Memory B cell (primary cell): ENCODE results near the gene RBFOX1.
"Not testable (repeated sequence)": the region's sequence is repeated elsewhere in the genome, so short reads cannot be mapped to it uniquely, and the experiment has no call there.

ENCODE experiments used
- ATAC-seq: fragments of 150-1000 bp; cut with Tn5 transposase; 2 replicates; pipeline ENCODE4 v1.10.0; 2021; ENCODE audit warnings: low read depth, mild to moderate bottlenecking, moderate library complexity
- DNase-seq, 2 donors: peaks; one replicate each; pipeline ENCODE4 v3.0.0; 2022; ENCODE audit warnings: low spot score in 2 of 2
- H3K27ac Mint-ChIP-seq: one replicate; pipeline ENCODE4 v1.8.0; 2022; ENCODE audit warnings: mild to moderate bottlenecking, moderate library complexity, mixed read lengths
- H3K27me3 Mint-ChIP-seq: one replicate; pipeline ENCODE4 v1.8.0; 2022; ENCODE audit warnings: mixed read lengths
- H3K36me3 Mint-ChIP-seq: one replicate; pipeline ENCODE4 v1.8.0; 2022; ENCODE audit warnings: mild to moderate bottlenecking, mixed read lengths
- H3K4me1 Mint-ChIP-seq: one replicate; pipeline ENCODE4 v1.8.0; 2022; ENCODE audit warnings: mixed read lengths
- H3K4me3 Mint-ChIP-seq: one replicate; pipeline ENCODE4 v1.8.0; 2022; ENCODE audit warnings: mild to moderate bottlenecking, moderate library complexity, mixed read lengths
- H3K9me3 Mint-ChIP-seq: one replicate; pipeline ENCODE4 v1.8.0; 2022; ENCODE audit warnings: mixed read lengths

Gene RBFOX1

DNA sequence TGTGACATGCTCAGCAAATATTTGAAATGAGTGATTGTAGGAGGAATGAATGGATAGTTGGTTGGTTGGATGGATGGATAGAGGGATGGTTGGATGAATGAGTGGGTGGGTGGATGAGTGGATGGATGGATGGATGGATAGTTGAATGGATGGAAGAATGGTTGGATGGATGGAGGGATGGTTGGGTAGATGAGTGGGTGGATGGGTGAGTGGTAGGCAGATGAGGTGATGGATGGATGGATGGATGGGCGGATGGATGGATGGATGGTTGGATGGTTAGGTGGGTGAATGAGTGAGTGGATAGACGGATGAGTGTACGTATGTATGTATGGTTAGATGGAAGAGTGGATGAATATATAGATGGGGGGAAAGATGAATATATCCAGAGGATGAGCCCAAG, 137.7 kb downstream of the RBFOX1 start:
- no peaks in the 10 kb centered on the region for H3K36me3 Mint-ChIP-seq
- DNase-seq (no peak), ATAC-seq (no peak)
- H3K9me3 Mint-ChIP-seq, result peaks cover 7% of the 10 kb centered on the region
- H3K27ac Mint-ChIP-seq, result no peak overlapping the region
- no peaks in the 10 kb centered on the region for H3K27me3 Mint-ChIP-seq
- no peak overlapping the region for H3K4me3 Mint-ChIP-seq
- H3K4me1 Mint-ChIP-seq, result no peaks in the 10 kb centered on the region

DNA sequence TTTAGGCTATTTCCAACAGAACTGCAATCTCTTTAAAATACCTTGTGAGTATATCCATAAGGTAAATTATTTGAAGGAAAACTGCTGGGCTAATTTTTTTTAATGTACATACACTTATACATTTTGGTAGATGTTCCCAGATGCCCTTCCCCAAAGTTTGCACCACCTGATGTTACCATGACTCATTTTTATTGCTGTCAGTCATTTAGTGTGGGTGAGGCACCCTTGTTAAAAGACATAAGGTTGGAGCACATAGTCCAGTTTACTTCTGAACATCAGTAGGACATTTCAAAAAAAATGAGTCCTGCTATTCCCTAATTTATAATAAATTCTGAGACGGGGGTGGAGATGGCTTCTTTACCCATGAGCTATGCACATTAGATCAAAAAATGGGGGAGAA, 138.6 kb downstream of the RBFOX1 start:
- no peaks in the 10 kb centered on the region for H3K4me1 Mint-ChIP-seq
- ATAC-seq (no peak), DNase-seq (no peak)
- H3K27ac Mint-ChIP-seq, result no peak overlapping the region
- no peak overlapping the region for H3K4me3 Mint-ChIP-seq
- peaks cover 7% of the 10 kb centered on the region for H3K9me3 Mint-ChIP-seq
- H3K36me3 Mint-ChIP-seq, result no peaks in the 10 kb centered on the region
- no peaks in the 10 kb centered on the region for H3K27me3 Mint-ChIP-seq

DNA sequence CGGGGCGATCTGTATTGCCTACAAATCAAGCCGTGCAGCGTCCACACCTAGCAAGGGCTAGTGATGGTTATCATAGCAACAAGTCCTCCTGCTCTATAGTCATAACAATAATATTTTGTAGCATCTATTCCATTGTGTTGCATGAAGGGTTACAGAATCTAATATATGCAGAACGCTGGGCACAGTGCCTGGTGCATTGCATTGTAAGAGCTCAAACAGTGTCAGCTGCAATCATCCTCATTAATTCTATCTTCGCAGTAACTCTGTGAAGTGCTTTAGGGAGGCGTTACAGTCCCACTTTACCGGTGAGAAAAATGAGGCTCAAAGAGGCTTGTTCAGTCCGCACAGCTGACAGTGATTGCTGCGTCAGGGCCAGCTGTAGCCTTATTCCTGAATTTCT, 149.4 kb downstream of the RBFOX1 start:
- Mint-ChIP-seq H3K27ac (no peak overlapping the region), H3K4me1 (no peaks in the 10 kb centered on the region), H3K4me3 (no peak overlapping the region), H3K36me3 (no peaks in the 10 kb centered on the region), H3K27me3 (no peaks in the 10 kb centered on the region), H3K9me3 (no peaks in the 10 kb centered on the region)
- no peak for DNase-seq
- ATAC-seq, result no peak

DNA sequence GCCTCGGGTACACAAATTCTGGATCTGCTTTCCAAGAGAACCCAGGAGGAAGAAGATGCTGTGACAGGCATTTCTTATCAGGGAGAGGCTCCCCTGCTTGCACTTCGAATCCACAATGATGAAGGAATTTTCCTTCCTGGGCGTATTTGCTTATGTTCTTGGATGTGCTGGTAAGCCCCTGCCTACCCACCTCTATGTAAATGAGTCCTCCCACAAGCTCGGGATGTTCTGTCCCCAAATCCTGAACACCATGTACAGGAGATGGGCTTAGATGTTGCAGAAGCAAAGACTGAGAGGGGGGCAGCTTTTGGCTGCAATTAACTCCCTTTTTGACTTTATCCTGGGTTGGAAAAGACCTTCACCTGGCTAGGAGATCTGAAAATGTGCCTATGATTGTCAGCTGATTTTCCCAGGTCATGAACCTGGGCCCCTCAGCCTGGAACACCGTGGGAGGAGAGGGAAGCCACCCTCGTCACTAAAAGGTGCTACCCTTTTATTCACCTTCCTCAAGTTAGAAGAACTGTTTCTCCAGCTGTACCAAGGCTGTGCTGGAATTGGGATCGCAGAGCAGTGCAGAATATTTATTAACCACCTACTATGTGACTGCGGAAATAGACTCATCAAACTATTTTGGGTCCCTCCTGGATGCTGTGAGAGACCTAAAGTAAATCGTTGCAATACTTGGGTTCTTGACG, 150.1 kb downstream of the RBFOX1 start:
- no peaks in the 10 kb centered on the region for H3K27me3 Mint-ChIP-seq
- H3K9me3 Mint-ChIP-seq, result no peaks in the 10 kb centered on the region
- no peak overlapping the region for H3K4me3 Mint-ChIP-seq
- H3K36me3 Mint-ChIP-seq, result no peaks in the 10 kb centered on the region
- no peaks in the 10 kb centered on the region for H3K4me1 Mint-ChIP-seq
- H3K27ac Mint-ChIP-seq, result no peak overlapping the region
- no peak for DNase-seq
- ATAC-seq, result no peak

DNA sequence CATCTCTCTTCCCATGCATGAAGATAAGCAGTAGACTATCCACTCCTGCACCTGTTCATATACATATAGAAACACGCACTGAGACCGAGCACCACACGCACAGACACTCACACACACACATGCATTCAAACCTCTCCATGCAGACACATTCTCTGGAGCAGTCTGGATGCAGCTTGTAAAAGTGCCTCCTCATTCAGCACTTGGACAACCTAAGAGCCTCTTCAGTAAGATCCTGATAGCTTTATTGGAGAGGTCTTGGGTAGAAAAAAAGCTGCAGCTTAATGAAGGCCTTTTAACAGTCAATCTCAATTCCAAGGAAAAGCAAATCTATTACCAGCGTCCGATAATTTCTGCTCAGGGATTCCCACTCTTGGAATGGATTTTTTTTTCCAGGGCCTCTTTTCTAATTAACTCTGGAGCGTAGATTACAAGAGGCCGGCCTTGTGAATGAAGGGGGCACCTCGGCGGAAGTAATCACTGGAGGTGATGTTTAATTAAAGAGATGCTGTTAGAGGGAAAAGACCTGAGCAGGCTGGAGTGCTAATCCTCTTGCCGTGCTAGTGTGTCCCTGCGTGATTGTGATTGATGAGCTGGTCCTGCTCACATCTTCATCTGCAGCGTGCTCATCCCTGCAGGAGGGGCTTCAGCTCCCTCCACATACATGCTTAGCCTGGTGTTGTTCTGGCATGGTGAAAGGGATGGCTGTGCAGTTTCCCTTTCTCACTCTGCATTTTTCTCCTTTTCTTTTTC, 155.1 kb downstream of the RBFOX1 start:
- Mint-ChIP-seq H3K4me3 (no peak overlapping the region), H3K27ac (no peak overlapping the region), H3K4me1 (no peaks in the 10 kb centered on the region), H3K9me3 (peaks cover 8% of the 10 kb centered on the region), H3K36me3 (no peaks in the 10 kb centered on the region), H3K27me3 (no peaks in the 10 kb centered on the region)
- ATAC-seq (no peak), DNase-seq (no peak)

DNA sequence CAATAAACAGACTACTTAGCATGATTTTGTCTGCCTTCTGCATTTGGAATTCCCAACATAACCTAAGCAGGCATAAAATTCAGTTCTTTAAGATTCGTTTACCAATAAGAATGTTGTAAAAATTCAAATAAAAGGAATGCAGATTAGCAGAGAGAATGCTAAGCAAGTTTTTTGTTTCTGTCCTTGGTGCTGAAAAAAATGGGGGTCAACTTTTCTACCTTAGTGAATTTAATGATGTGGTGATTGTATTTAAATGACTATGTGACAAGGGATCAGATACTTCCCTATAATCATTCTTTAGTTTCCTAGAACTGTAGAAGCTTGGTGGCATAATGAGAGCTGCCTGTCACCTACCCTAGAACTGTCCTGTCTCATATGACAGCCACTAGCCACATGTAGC, 159.5 kb downstream of the RBFOX1 start:
- no peaks in the 10 kb centered on the region for H3K36me3 Mint-ChIP-seq
- no peak for DNase-seq
- H3K27ac Mint-ChIP-seq, result no peak overlapping the region
- H3K27me3 Mint-ChIP-seq, result no peaks in the 10 kb centered on the region
- no peaks in the 10 kb centered on the region for H3K4me1 Mint-ChIP-seq
- H3K4me3 Mint-ChIP-seq, result no peak overlapping the region
- peaks cover 11% of the 10 kb centered on the region for H3K9me3 Mint-ChIP-seq
- no peak for ATAC-seq

DNA sequence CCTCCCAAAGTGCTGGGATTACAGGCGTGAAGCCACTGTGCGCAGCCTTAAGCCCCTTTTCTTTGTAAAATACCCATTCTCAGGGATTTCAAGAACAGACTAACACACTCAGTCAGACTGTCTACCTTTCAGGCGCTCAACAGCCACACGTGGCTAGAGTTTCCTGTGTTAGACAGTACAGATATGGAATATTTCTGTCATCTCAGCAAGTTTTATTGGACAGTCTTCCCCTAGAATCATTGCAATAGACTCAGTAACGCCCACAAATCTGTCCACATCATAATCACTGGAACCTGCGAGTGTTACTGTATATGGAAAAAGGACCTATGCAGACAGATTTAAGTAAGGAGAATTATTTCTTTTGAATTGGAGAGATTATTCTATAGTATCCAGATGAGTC, 160.5 kb downstream of the RBFOX1 start:
- no peak overlapping the region for H3K27ac Mint-ChIP-seq
- peaks cover 11% of the 10 kb centered on the region for H3K9me3 Mint-ChIP-seq
- no peaks in the 10 kb centered on the region for H3K4me1 Mint-ChIP-seq
- no peak for ATAC-seq
- no peak for DNase-seq
- no peak overlapping the region for H3K4me3 Mint-ChIP-seq
- H3K36me3 Mint-ChIP-seq, result no peaks in the 10 kb centered on the region
- no peaks in the 10 kb centered on the region for H3K27me3 Mint-ChIP-seq

DNA sequence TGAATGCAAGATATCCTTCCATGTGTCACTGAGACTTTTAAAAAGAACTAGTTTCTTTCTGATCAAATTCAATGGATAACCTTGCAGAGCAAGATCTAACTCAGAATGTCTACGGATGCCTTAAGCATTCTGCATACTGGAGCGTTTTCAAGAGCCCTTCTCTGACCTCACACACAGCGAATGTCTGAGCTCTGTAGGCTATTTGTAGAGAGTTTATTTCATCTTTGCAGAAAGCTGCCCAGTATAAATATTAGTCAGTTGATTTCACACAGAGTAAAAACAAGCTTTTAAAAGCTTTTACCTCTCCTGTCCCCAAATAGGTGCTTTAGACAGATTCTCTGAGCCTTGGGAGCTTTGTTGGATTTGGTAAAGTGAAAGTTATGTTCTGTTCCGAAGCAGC, 165.0 kb downstream of the RBFOX1 start:
- no peak for ATAC-seq
- no peak overlapping the region for H3K4me3 Mint-ChIP-seq
- no peak overlapping the region for H3K27ac Mint-ChIP-seq
- H3K9me3 Mint-ChIP-seq, result peaks cover 10% of the 10 kb centered on the region
- no peaks in the 10 kb centered on the region for H3K4me1 Mint-ChIP-seq
- no peaks in the 10 kb centered on the region for H3K36me3 Mint-ChIP-seq
- no peak for DNase-seq
- H3K27me3 Mint-ChIP-seq, result no peaks in the 10 kb centered on the region

DNA sequence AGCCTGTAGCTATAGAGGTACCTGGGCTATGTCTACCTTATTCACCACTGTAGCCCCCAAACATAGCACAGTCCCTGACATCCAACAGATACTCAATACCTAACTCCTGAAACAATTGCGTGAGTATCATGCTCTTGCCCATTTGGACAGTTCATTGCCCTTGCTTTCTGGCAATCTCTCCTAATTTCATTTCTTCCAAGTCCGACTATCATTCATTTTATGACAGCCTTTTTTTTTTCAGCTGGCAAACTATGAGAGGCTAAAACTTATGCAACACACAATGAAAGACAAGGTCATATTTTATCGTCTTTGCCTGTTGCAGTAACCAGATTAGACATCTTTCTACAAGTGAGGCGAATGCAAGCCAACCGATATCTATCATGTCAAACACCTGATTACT, 169.2 kb downstream of the RBFOX1 start:
- no peaks in the 10 kb centered on the region for H3K4me1 Mint-ChIP-seq
- ATAC-seq, result no peak
- peaks cover 10% of the 10 kb centered on the region for H3K9me3 Mint-ChIP-seq

DNA sequence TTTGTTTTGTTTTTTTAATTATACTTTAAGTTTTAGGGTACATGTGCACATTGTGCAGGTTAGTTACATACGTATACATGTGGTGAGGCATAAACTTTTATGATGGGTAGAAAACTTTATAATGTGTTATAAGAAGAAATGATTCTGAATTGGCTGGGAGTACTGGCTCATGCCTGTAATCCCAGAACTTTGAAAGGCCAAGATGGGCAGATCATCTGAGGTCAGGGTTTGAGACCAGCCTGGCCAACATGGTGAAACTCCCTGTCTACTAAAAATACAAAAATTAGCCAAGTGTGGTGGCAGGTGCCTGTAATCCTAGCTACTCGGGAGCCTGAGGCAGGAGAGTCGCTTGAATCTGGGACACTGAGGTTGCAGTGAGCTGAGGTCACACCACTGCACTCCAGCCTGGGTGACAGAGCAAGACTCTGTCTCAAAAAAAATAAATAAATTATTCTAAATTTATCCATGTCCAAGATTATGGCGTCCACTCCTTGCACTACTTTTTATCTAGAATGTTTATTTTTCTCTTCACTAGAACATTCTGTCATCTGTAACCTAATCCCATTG, 170.0 kb downstream of the RBFOX1 start:
- not testable (repeated sequence) for H3K9me3 Mint-ChIP-seq

More for the DNA sequence above, 169.2 kb downstream of the RBFOX1 start:
- no peaks in the 10 kb centered on the region for H3K27me3 Mint-ChIP-seq
- DNase-seq, result no peak
- no peak overlapping the region for H3K4me3 Mint-ChIP-seq
- no peak overlapping the region for H3K27ac Mint-ChIP-seq
- no peaks in the 10 kb centered on the region for H3K36me3 Mint-ChIP-seq

DNA sequence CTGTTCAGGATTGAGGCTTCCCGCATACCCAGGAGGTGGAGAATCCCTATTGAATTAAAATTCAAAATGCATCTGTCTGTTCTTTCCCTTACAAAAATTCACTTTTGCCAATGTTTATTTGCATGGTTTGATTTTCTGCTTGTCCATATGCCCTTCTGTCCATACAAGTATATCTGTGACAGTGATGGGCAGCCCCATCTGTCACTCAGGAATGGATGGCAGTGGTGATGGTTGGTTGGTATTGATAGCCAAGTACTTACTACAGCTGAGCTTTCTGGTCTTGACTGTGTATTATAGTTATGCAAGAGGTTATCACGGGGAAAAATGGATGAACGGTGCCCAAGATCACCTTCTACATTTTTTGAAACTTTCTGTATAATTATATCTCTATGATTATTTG, 171.0 kb downstream of the RBFOX1 start:
- H3K4me3 Mint-ChIP-seq, result no peak overlapping the region
- H3K27ac Mint-ChIP-seq, result no peak overlapping the region
- ATAC-seq (no peak), DNase-seq (no peak)
- no peaks in the 10 kb centered on the region for H3K4me1 Mint-ChIP-seq
- no peaks in the 10 kb centered on the region for H3K36me3 Mint-ChIP-seq
- H3K9me3 Mint-ChIP-seq, result peaks cover 9% of the 10 kb centered on the region
- H3K27me3 Mint-ChIP-seq, result no peaks in the 10 kb centered on the region

More for the DNA sequence above, 170.0 kb downstream of the RBFOX1 start:
- not testable (repeated sequence) for H3K4me3 Mint-ChIP-seq, H3K27ac Mint-ChIP-seq, ATAC-seq, H3K36me3 Mint-ChIP-seq, H3K27me3 Mint-ChIP-seq, DNase-seq, H3K4me1 Mint-ChIP-seq

DNA sequence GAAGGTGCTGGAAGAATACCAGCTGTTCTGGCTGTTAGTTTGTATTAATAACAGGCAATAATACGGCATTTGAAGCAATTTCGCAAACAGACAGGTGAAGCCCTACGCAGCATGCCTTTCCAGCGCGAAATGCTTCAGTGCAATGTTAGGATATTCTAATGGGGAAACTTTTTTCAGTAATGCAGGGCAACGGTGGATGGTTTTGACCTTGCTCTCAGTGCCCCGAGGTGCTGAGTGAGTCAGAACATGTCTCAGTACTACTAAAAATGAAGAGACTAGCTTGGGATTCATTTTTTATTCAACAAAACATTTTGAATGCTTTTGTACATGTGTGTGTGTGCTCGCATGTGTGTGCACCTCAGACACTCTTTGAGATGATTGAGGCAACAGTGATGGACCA, 172.2 kb downstream of the RBFOX1 start:
- ATAC-seq, result no peak

DNA sequence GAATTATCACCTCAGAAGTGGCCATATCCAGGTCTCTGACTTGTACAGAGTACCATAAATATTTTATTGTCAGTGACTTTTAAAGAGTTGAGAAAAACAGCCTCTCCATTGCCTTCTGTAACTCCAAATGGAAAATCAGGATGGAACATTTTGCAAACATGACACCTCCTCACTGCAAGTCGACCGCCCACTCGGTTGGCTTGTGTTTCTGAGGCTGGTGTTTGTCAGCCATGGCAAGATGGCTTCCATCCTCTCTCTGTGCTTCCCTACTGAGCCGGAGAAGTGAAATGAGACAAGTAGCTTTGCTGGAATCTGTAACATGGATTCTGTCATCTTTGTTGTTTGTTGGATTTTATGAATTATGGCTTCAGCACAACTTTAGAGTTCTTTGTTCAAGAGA, 172.8 kb downstream of the RBFOX1 start:
- Mint-ChIP-seq H3K27ac (no peak overlapping the region), H3K4me3 (no peak overlapping the region), H3K36me3 (no peaks in the 10 kb centered on the region), H3K27me3 (no peaks in the 10 kb centered on the region), H3K4me1 (no peaks in the 10 kb centered on the region), H3K9me3 (peaks cover 7% of the 10 kb centered on the region)
- ATAC-seq, result no peak
- no peak for DNase-seq

More for the DNA sequence above, 172.2 kb downstream of the RBFOX1 start:
- Mint-ChIP-seq H3K27me3 (no peaks in the 10 kb centered on the region), H3K4me3 (no peak overlapping the region), H3K27ac (no peak overlapping the region), H3K36me3 (no peaks in the 10 kb centered on the region), H3K9me3 (peaks cover 8% of the 10 kb centered on the region), H3K4me1 (no peaks in the 10 kb centered on the region)
- DNase-seq, result no peak

DNA sequence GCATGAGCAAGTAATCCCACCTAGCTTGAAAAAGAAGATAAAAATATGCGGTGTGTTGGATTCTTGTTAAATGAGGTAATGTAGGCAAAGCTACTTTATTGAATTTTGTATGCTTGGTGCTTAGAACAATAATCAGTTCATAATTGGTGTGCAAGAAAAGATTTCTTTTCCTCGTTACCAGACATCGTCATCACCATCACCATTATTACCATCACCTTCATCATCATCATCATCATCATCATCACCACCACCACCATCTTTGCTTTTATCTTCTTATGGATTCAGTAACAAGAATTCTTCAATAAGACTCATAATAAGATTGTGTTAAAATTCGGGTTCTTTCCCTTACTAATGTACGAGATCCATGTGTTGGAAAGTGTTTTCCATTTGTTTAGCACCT, 173.7 kb downstream of the RBFOX1 start:
- H3K27ac Mint-ChIP-seq, result no peak overlapping the region
- no peaks in the 10 kb centered on the region for H3K36me3 Mint-ChIP-seq
- H3K27me3 Mint-ChIP-seq, result no peaks in the 10 kb centered on the region
- ATAC-seq (no peak), DNase-seq (no peak)
- H3K9me3 Mint-ChIP-seq, result peaks cover 2% of the 10 kb centered on the region
- no peaks in the 10 kb centered on the region for H3K4me1 Mint-ChIP-seq
- no peak overlapping the region for H3K4me3 Mint-ChIP-seq
